Measurements from ENCODE around the gene SCO2. TPM values are rescaled to one million over a fixed set of nuclear protein-coding genes. Genes with fewer than 3 reads are reported as not detected.

The SCO2 gene
- polyA plus RNA-seq, 1 donor (not counting 4 experiments of a cell fraction or from before 2014, with no cell fraction given) = 1.9 TPM

- Histone ChIP-seq H3K79me2 (ENCODE audit: control insufficient read depth, insufficient read depth, low read length) (peaks cover 19% of the 10 kb centered on the region), H4K20me1 (ENCODE audit: control insufficient read depth, extremely low read depth, insufficient read depth, low read length) (no peaks in the 10 kb centered on the region), H3K9me3 (ENCODE audit: control insufficient read depth, low read depth, low read length) (no peaks in the 10 kb centered on the region), H3K9ac (ENCODE audit: control insufficient read depth, extremely low read depth, insufficient read depth, low read length) (no peak overlapping the region), H3K27me3 (ENCODE audit: control insufficient read depth, extremely low read depth, insufficient read depth, low read length) (peaks cover 11% of the 10 kb centered on the region), H3K36me3 (ENCODE audit: control insufficient read depth in 2 of 2, extremely low read depth in 1 of 2, insufficient read depth in 2 of 2, low read length in 2 of 2) (peaks cover 7 to 11% of the 10 kb centered on the region in 2 experiments), H3K27ac (ENCODE audit: control insufficient read depth, insufficient read depth, low read length) (no peak overlapping the region), H2AFZ (ENCODE audit: control insufficient read depth, low read length) (no peak overlapping the region), H3K4me3 (ENCODE audit: control insufficient read depth in 2 of 3, extremely low read depth in 1 of 3, insufficient read depth in 2 of 3, low read depth in 1 of 3, low read length in 3 of 3) (no peak overlapping the region), H3K4me2 (ENCODE audit: control insufficient read depth, extremely low read depth, insufficient read depth, low read depth, low read length) (no peak overlapping the region), H3K9me1 (ENCODE audit: control insufficient read depth, extremely low read depth, insufficient read depth, low read length) (no peaks in the 10 kb centered on the region), H3K4me1 (ENCODE audit: control insufficient read depth, extremely low read depth, insufficient read depth, low read length) (peaks cover 21% of the 10 kb centered on the region)
- TF ChIP-seq CTCF (optimal IDR thresholded peaks at IDR 0.05 in 1 of 3, IDR thresholded peaks at IDR 0.05 in 1 of 3, conservative IDR thresholded peaks at IDR 0.05 in 1 of 3; ENCODE audit: extremely low read depth in 1 of 3, insufficient read depth in 2 of 3, low read length in 3 of 3) (no peak), EZH2 (IDR thresholded peaks at IDR 0.05; ENCODE audit: low read length) (no peak)
- no peak for FAIRE-seq
- no peak for DNase-seq (ENCODE audit: low read depth, low spot score)
- dilution Hi-C loops (cut with MboI; ENCODE audit: extremely low pct_ligation_motif_present, low sequenced_read_pairs) = no loop called here
These were observed 2.7 kb upstream of the SCO2 start for GRCh38 chr22:50527921-50528681.

GRCh38 chr22:50526834-50527801 is 1.7 kb upstream of the SCO2 start:
- no peak for TF ChIP-seq EZH2 (IDR thresholded peaks at IDR 0.05; ENCODE audit: low read length)
- TF ChIP-seq CTCF (optimal IDR thresholded peaks at IDR 0.05 in 1 of 3, IDR thresholded peaks at IDR 0.05 in 1 of 3, conservative IDR thresholded peaks at IDR 0.05 in 1 of 3; ENCODE audit: extremely low read depth in 1 of 3, insufficient read depth in 2 of 3, low read length in 3 of 3) = no peak
- dilution Hi-C loops (cut with MboI; ENCODE audit: extremely low pct_ligation_motif_present, low sequenced_read_pairs) = no loop called here
- Histone ChIP-seq H3K9me3 (ENCODE audit: control insufficient read depth, low read depth, low read length) (no peaks in the 10 kb centered on the region), H3K4me1 (ENCODE audit: control insufficient read depth, extremely low read depth, insufficient read depth, low read length) (peaks cover 21% of the 10 kb centered on the region), H3K36me3 (ENCODE audit: control insufficient read depth in 2 of 2, extremely low read depth in 1 of 2, insufficient read depth in 2 of 2, low read length in 2 of 2) (peaks cover 12 to 19% of the 10 kb centered on the region in 2 experiments), H3K79me2 (ENCODE audit: control insufficient read depth, insufficient read depth, low read length) (peaks cover 24% of the 10 kb centered on the region), H4K20me1 (ENCODE audit: control insufficient read depth, extremely low read depth, insufficient read depth, low read length) (no peaks in the 10 kb centered on the region), H3K4me2 (ENCODE audit: control insufficient read depth, extremely low read depth, insufficient read depth, low read depth, low read length) (peak overlapping the region; percentile 69), H3K9ac (ENCODE audit: control insufficient read depth, extremely low read depth, insufficient read depth, low read length) (peak overlapping the region; percentile 85), H2AFZ (ENCODE audit: control insufficient read depth, low read length) (peak overlapping the region; percentile 3), H3K9me1 (ENCODE audit: control insufficient read depth, extremely low read depth, insufficient read depth, low read length) (no peaks in the 10 kb centered on the region), H3K27me3 (ENCODE audit: control insufficient read depth, extremely low read depth, insufficient read depth, low read length) (peaks cover 11% of the 10 kb centered on the region), H3K4me3 (ENCODE audit: control insufficient read depth in 2 of 3, extremely low read depth in 1 of 3, insufficient read depth in 2 of 3, low read depth in 1 of 3, low read length in 3 of 3) (peak overlapping the region; percentile 72 to 81 (median 79)), H3K27ac (ENCODE audit: control insufficient read depth, insufficient read depth, low read length) (peak overlapping the region; percentile 70)
- no peak for DNase-seq (ENCODE audit: low read depth, low spot score)
- no peak for FAIRE-seq
